Measurements from ENCODE around the gene ACAP1. TPM values are rescaled to one million over a fixed set of nuclear protein-coding genes. Genes with fewer than 3 reads are reported as not detected.

Gene ACAP1
- total and polyA plus RNA-seq, 9 of the 15 experiments (the other 6 are each of a cell fraction or from before 2014, with no cell fraction given): 0.15 to 8.5 (median 2.4) TPM

- TF ChIP-seq ARID4B (CRISPR knock-in tag; IDR thresholded peaks at IDR 0.05) (no peak), CXXC5 (CRISPR knock-in tag; IDR thresholded peaks at IDR 0.05) (no peak), ZNF146 (CRISPR knock-in tag; IDR thresholded peaks at IDR 0.05; ENCODE audit: unreplicated experiment) (no peak), MYNN (IDR thresholded peaks at IDR 0.05) (no peak), MYNN (CRISPR knock-in tag; IDR thresholded peaks at IDR 0.05) (no peak), KDM1A (IDR thresholded peaks at IDR 0.05) (peak in 1 of 2 experiments; percentile 36; a peak in 1 of 4 replicates), RNF219 (CRISPR knock-in tag; IDR thresholded peaks at IDR 0.05) (no peak), PHTF2 (CRISPR knock-in tag; IDR thresholded peaks at IDR 0.05) (no peak), ETV5 (CRISPR knock-in tag; IDR thresholded peaks at IDR 0.05; ENCODE audit: low read depth) (no peak), ZNF584 (CRISPR knock-in tag; IDR thresholded peaks at IDR 0.05; ENCODE audit: low read depth) (no peak), ARID2 (IDR thresholded peaks at IDR 0.05) (no peak), DMBX1 (CRISPR knock-in tag; IDR thresholded peaks at IDR 0.05; ENCODE audit: borderline replicate concordance) (no peak), ZNF280A (IDR thresholded peaks at IDR 0.05; ENCODE audit: low read depth, partially characterized antibody) (peak; percentile 36), TGIF2 (CRISPR knock-in tag; IDR thresholded peaks at IDR 0.05) (no peak), ZFP30 (CRISPR knock-in tag; IDR thresholded peaks at IDR 0.05; ENCODE audit: borderline replicate concordance) (peak; percentile 62; the same call in 1 of the 2 replicates), CBX3 (IDR thresholded peaks at IDR 0.05; ENCODE audit: borderline replicate concordance in 1 of 2, low read length in 2 of 2) (peak in 1 of 2 experiments; percentile 71; a peak in 1 of 3 replicates), RBM25 (IDR thresholded peaks at IDR 0.05; ENCODE audit: low read depth, low read length, severe bottlenecking) (peak; percentile 44), TCFL5 (CRISPR knock-in tag; conservative IDR thresholded peaks at IDR 0.05) (no peak), LARP7 (IDR thresholded peaks at IDR 0.05) (no peak), ELF2 (CRISPR knock-in tag; IDR thresholded peaks at IDR 0.05) (no peak), ZNF239 (CRISPR knock-in tag; IDR thresholded peaks at IDR 0.05) (no peak), NEUROD1 (IDR thresholded peaks at IDR 0.05; ENCODE audit: borderline replicate concordance, low read depth, low read length, partially characterized antibody) (no peak), BCOR (IDR thresholded peaks at IDR 0.05) (peak; percentile 62), CREBBP (IDR thresholded peaks at IDR 0.05; ENCODE audit: low read depth, low read length) (no peak)
Measured at GRCh38 chr17:7379134-7379533, 42.8 kb downstream of the ACAP1 start (continued).

Measured in K562 (cell line).